KOPT-K1 (cell line): ENCODE measurements around the gene DNAJC11.

Experiments used
- H3K27ac ChIP-seq: fragments of 200-600 bp; sonication (generic); 2 replicates; pipeline ENCODE4 v1.5.1; 2016; ENCODE audit warnings: antibody characterized with exemption, mild to moderate bottlenecking, low read depth, low read length; ENCODE audit not compliant: poor library complexity, severe bottlenecking
- H3K36me3 ChIP-seq: fragments of 200-600 bp; sonication (generic); 2 replicates; pipeline ENCODE4 v1.5.1; 2017; ENCODE audit warnings: antibody characterized with exemption, mild to moderate bottlenecking, low read length, moderate library complexity; ENCODE audit not compliant: insufficient read depth
- H3K9me3 ChIP-seq: fragments of 200-600 bp; sonication (generic); 2 replicates; pipeline ENCODE4 v1.5.1; 2017; ENCODE audit warnings: antibody characterized with exemption, low read length, mild to moderate bottlenecking; ENCODE audit not compliant: insufficient read depth, poor library complexity, severe bottlenecking

DNAJC11 gene

DNA sequence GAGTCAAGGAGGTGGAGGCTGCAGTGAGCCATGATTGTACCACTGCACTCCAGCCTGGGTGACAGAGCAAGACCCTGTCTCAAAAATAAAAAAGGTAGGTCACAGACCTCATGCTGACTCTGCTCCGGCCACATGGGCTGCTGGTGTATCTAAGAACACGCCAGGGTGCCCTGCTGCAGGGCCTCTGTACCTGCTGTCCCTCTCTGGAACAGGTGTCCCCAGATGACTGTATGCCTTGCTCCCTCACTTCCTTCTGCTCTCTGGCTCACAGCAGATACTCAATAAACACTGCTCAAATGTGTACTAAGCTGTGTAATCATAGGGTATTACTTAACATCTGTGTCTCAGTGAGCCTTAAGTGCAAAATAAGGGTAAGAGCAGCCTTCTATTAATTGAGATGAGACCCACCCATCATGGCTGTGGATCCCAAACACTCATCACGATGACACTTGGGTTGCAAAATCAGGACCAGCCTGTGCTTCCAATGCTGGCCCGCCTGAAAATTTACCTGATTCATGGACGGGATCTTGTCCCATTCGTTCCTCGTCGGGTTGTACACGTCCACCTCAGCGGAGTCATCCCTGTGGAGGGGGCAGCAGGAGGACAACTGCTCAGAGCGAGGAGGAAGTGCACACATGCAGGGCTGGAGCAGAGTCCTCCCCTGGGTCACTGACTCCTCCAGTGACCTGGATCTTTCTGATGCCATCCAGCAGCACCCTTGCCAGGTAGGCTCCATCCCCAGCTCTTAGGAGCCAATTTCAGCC lies 106.5 kb downstream of the DNAJC11 start:
- no peaks in the 10 kb centered on the region for H3K9me3 ChIP-seq
- H3K27ac ChIP-seq: no peak overlapping the region
- H3K36me3 ChIP-seq: peaks cover 89% of the 10 kb centered on the region

DNA sequence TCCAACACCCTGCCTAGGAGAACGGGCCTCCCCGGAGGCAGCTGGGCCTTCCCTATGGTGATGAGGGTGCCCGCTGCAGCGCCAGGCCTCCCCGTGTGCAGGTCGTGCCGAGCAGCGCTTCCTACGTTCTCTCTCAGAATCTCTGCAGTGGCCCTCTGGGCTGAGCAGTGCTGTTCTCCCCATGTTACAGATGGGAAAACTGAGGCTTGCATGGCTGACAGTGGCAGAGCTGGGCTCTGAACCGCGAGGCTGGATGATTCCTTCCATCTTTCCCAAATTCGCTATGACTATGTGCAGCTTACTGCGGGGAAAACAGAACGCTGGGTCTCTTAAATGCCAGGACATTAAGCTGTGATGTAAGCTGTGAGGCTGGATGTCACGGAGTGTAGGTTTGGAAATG lies 107.8 kb downstream of the DNAJC11 start:
- H3K9me3 ChIP-seq: no peaks in the 10 kb centered on the region
- H3K27ac ChIP-seq: no peak overlapping the region
- peaks cover 97% of the 10 kb centered on the region for H3K36me3 ChIP-seq

GRCh38 chr1:6592865-6593593 lies 108.6 kb downstream of the DNAJC11 start:
- Histone ChIP-seq H3K27ac (no peak overlapping the region), H3K9me3 (no peaks in the 10 kb centered on the region), H3K36me3 (peaks cover 100% of the 10 kb centered on the region)

DNA sequence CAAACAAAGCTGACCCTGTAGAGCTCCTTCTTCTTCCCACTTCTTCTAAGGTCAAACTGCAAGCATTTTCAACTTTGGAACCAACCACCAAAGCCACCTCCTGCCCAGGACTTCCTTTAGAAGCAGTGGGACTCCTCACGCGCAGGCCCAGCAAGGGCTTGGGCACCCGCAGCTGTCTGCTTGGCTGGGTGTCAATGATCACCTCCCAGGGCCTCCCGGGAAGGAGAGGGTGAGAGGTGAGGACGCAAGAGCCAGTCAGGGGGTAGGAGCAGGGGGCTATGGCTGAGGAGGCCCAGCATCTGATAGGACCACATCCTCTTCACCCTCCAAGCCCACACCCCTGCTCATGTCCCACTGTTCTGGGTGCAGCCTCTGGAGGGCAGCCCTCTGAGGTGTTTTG lies 109.2 kb downstream of the DNAJC11 start:
- Histone ChIP-seq H3K27ac (no peak overlapping the region), H3K36me3 (peaks cover 100% of the 10 kb centered on the region), H3K9me3 (no peaks in the 10 kb centered on the region)

DNA sequence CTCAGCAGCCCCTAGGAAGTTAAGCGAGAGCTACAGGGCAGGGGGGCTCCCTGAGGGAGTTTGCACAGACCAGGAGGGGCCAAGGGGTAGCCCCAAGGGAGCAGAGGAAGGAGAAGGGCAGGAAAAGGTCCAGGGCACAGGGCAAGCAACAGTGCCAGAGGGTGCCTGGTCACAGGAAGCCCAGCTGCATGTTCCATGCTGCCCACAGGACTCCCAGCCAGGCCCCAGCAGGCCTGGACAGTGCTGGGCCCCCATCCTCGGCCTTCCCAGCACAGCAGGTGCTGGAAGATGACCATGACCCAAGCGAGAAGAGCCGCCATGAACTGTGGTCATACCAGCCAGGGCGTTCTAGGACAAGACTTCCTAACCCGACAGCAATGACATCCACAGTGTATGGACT lies 110.0 kb downstream of the DNAJC11 start:
- Histone ChIP-seq H3K9me3 (no peaks in the 10 kb centered on the region), H3K27ac (no peak overlapping the region), H3K36me3 (peaks cover 100% of the 10 kb centered on the region)

DNA sequence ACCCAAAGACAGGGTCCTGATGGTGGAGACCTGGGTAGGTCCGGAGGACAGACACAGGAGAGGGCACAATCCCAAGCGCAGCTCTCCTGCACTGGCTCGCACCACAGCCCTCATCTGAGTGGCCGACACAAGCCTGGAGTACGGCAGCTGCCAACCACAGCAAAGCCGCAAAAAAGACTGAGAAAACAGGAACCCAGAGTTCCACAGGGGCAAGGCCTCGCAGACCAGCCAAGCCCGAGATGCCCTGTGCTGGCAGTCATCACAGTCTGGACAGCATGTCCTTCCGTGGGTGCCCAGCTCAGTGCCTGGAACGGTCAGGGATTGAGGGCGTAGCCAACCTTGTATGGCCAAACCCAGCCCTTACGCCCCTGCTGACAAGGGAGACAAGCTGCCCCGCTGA lies 110.4 kb downstream of the DNAJC11 start:
- H3K36me3 ChIP-seq: peaks cover 97% of the 10 kb centered on the region
- H3K9me3 ChIP-seq: no peaks in the 10 kb centered on the region
- H3K27ac ChIP-seq: no peak overlapping the region

GRCh38 chr1:6590046-6590445 lies 111.6 kb downstream of the DNAJC11 start:
- no peaks in the 10 kb centered on the region for H3K9me3 ChIP-seq
- H3K27ac ChIP-seq: no peak overlapping the region
- peaks cover 86% of the 10 kb centered on the region for H3K36me3 ChIP-seq

DNA sequence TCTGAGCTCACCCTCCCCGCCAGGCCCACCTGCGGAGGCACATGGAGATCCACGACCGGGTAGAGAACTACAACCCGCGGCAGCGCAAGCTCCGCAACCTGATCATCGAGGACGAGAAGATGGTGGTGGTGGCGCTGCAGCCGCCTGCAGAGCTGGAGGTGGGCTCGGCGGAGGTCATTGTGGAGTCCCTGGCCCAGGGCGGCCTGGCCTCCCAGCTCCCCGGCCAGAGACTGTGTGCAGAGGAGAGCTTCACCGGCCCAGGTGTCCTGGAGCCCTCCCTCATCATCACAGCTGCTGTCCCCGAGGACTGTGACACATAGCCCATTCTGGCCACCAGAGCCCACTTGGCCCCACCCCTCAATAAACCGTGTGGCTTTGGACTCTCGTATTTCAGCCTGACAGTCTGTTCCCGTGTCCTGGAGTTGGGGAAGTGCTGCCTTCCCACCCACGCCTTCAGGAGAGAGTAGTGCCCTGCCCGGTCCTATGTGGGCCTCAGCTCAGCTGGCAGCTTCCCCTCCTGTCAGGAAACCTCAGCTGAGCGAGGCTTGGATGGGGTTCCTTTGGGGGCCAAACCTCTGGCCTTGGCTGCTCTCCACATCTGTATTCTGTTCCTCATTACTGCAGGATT lies 112.6 kb downstream of the DNAJC11 start:
- H3K27ac ChIP-seq: no peak overlapping the region
- no peaks in the 10 kb centered on the region for H3K9me3 ChIP-seq
- peaks cover 75% of the 10 kb centered on the region for H3K36me3 ChIP-seq

GRCh38 chr1:6588128-6588892 lies 113.3 kb downstream of the DNAJC11 start:
- H3K9me3 ChIP-seq: no peaks in the 10 kb centered on the region
- no peak overlapping the region for H3K27ac ChIP-seq
- peaks cover 68% of the 10 kb centered on the region for H3K36me3 ChIP-seq

- Histone ChIP-seq H3K27ac (no peak overlapping the region), H3K9me3 (no peaks in the 10 kb centered on the region), H3K36me3 (peaks cover 60% of the 10 kb centered on the region)
Measured at GRCh38 chr1:6587261-6588005, 114.2 kb downstream of the DNAJC11 start.

GRCh38 chr1:6586404-6586816 lies 115.2 kb downstream of the DNAJC11 start:
- no peaks in the 10 kb centered on the region for H3K9me3 ChIP-seq

DNA sequence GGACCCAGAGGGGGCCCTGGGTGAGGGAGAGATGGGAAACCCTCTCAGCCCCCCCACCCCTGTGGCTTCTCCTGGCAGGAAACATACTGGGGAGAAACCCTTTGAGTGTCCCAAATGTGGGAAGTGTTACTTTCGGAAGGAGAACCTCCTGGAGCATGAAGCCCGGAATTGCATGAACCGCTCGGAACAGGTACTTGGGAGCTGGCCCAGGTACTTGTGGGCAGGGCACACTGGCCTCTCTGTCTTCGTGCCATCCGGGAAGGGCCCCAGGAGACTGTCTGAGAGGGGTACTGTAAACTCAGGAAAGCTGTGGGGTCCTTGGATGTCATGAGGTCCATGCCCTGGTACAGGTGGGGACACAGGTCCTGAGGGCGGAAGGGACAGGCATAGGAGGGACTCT lies 115.8 kb downstream of the DNAJC11 start:
- Histone ChIP-seq H3K36me3 (peaks cover 51% of the 10 kb centered on the region), H3K27ac (no peak overlapping the region), H3K9me3 (no peaks in the 10 kb centered on the region)

More at GRCh38 chr1:6586404-6586816, 115.2 kb downstream of the DNAJC11 start:
- H3K36me3 ChIP-seq: peaks cover 57% of the 10 kb centered on the region
- H3K27ac ChIP-seq: no peak overlapping the region

- peaks cover 45% of the 10 kb centered on the region for H3K36me3 ChIP-seq
- H3K9me3 ChIP-seq: no peaks in the 10 kb centered on the region
- no peak overlapping the region for H3K27ac ChIP-seq
Measured at GRCh38 chr1:6585081-6585722, 116.4 kb downstream of the DNAJC11 start.
